HEK293 (cell line): ENCODE data around the gene NAT16.
"Not testable (repeated sequence)": the region's sequence is repeated elsewhere in the genome, so short reads cannot be mapped to it uniquely, and the experiment has no call there.

Source experiments
- CTCF ChIA-PET: fragments of 350-600 bp; formaldehyde crosslinking; extraction: SDS; loops from one replicate; lab custom pipeline; 2021; ENCODE audit warnings: antibody characterized with exemption; lab: Yijun Ruan, JAX
- POLR2A ChIA-PET: fragments of 300-600 bp; formaldehyde crosslinking; extraction: SDS; loops from one replicate; lab custom pipeline; 2020; ENCODE audit warnings: antibody characterized with exemption, inconsistent platforms; lab: Yijun Ruan, JAX
- H3K27ac ChIP-seq: fragments of 200-500 bp; sonication (Bioruptor generic); 2 replicates; pipeline ENCODE4 v1.5.1; 2014; ENCODE audit warnings: low read depth, low read length, control low read depth, inconsistent platforms; ENCODE audit errors: extremely low read depth
- H3K36me3 ChIP-seq, 2 experiments: fragments of 200-500 bp in 1 of 2; sonication (Bioruptor generic) in 1 of 2; 1 replicate in 1 of 2; 2 replicates in 1 of 2; pipeline ENCODE4 v1.5.1; 2014 to 2017; ENCODE audit warnings: inconsistent platforms in 2 of 2, low read length in 2 of 2; ENCODE audit not compliant: control insufficient read depth in 2 of 2, insufficient read depth in 1 of 2
- H3K4me1 ChIP-seq: fragments of 200-500 bp; sonication (Bioruptor generic); 2 replicates; pipeline ENCODE4 v1.5.1; 2014; ENCODE audit warnings: mild to moderate bottlenecking, low read length, inconsistent platforms; ENCODE audit not compliant: control insufficient read depth, insufficient read depth
- H3K4me3 ChIP-seq: 2 replicates; pipeline ENCODE4 v1.5.1; 2011; ENCODE audit warnings: low read depth, mild to moderate bottlenecking, control low read depth, low read length, moderate library complexity
- H3K9me3 ChIP-seq: fragments of 200-500 bp; sonication (Bioruptor generic); 2 replicates; pipeline ENCODE4 v1.5.1; 2014; ENCODE audit warnings: low read depth, low read length, inconsistent platforms; ENCODE audit not compliant: control insufficient read depth, insufficient read depth
- EGR2 ChIP-seq: fragments of 450-650 bp; formaldehyde crosslinking; IDR thresholded peaks from 2 replicates; pipeline ENCODE4 v1.5.1; 2016; ENCODE audit warnings: low read depth, missing biosample characterization, missing genetic modification characterization
- KLF10 ChIP-seq: fragments of 450-650 bp; IDR thresholded peaks from 2 replicates; pipeline ENCODE4 v1.5.1; 2018; ENCODE audit warnings: missing biosample characterization, mild to moderate bottlenecking, missing genetic modification characterization
- PRDM10 ChIP-seq: fragments of 450-650 bp; formaldehyde crosslinking; IDR thresholded peaks from 2 replicates; pipeline ENCODE4 v1.5.1; 2016; ENCODE audit warnings: missing biosample characterization, missing genetic modification characterization
- ZBTB20 ChIP-seq: fragments of 450-650 bp; formaldehyde crosslinking; IDR thresholded peaks from 2 replicates; pipeline ENCODE4 v1.5.1; 2016; ENCODE audit warnings: missing biosample characterization, missing genetic modification characterization
- ZBTB26 ChIP-seq: fragments of 450-650 bp; formaldehyde crosslinking; optimal IDR thresholded peaks from 2 replicates; pipeline ENCODE3; 2016; ENCODE audit warnings: missing biosample characterization, mild to moderate bottlenecking, missing genetic modification characterization
- ZFHX2 ChIP-seq: fragments of 450-650 bp; formaldehyde crosslinking; conservative IDR thresholded peaks from 2 replicates; pipeline ENCODE4 v1.5.1; 2016; ENCODE audit warnings: missing biosample characterization, missing genetic modification characterization
- ZIC2 ChIP-seq: fragments of 450-650 bp; formaldehyde crosslinking; IDR thresholded peaks from 2 replicates; pipeline ENCODE4 v1.5.1; 2016; ENCODE audit warnings: missing biosample characterization, missing genetic modification characterization
- ZNF19 ChIP-seq: fragments of 450-650 bp; formaldehyde crosslinking; IDR thresholded peaks from 2 replicates; pipeline ENCODE4; 2016; ENCODE audit warnings: missing biosample characterization, missing genetic modification characterization, low read depth
- ZNF239 ChIP-seq: fragments of 450-650 bp; formaldehyde crosslinking; IDR thresholded peaks from 2 replicates; pipeline ENCODE4 v1.5.1; 2016; ENCODE audit warnings: missing biosample characterization, missing genetic modification characterization
- ZNF544 ChIP-seq: fragments of 450-650 bp; formaldehyde crosslinking; IDR thresholded peaks from 2 replicates; pipeline ENCODE4 v1.5.0; 2017; ENCODE audit warnings: missing biosample characterization, missing genetic modification characterization
- ZNF600 ChIP-seq: fragments of 450-650 bp; formaldehyde crosslinking; IDR thresholded peaks from 2 replicates; pipeline ENCODE4 v1.5.1; 2016; ENCODE audit warnings: missing biosample characterization, missing genetic modification characterization
- ZNF629 ChIP-seq: fragments of 450-650 bp; formaldehyde crosslinking; IDR thresholded peaks from 2 replicates; pipeline ENCODE4 v1.5.1; 2017; ENCODE audit warnings: missing biosample characterization, missing genetic modification characterization
- ZNF677 ChIP-seq: fragments of 450-650 bp; IDR thresholded peaks from 2 replicates; pipeline ENCODE4 v1.5.0; 2018; ENCODE audit warnings: missing biosample characterization, mild to moderate bottlenecking, missing genetic modification characterization, moderate library complexity
- ZNF692 ChIP-seq: fragments of 450-650 bp; formaldehyde crosslinking; IDR thresholded peaks from 2 replicates; pipeline ENCODE4 v1.5.1; 2016; ENCODE audit warnings: missing biosample characterization, missing genetic modification characterization
- ZNF76 ChIP-seq: fragments of 450-650 bp; formaldehyde crosslinking; IDR thresholded peaks from 2 replicates; pipeline ENCODE4; 2016; ENCODE audit warnings: low read depth, missing biosample characterization, missing genetic modification characterization, borderline replicate concordance
- ZSCAN23 ChIP-seq: fragments of 450-650 bp; formaldehyde crosslinking; IDR thresholded peaks from 2 replicates; pipeline ENCODE4 v1.5.1; 2016; ENCODE audit warnings: missing biosample characterization, missing genetic modification characterization
- ZSCAN4 ChIP-seq: fragments of 450-650 bp; formaldehyde crosslinking; IDR thresholded peaks from 2 replicates; pipeline ENCODE4 v1.5.1; 2017; ENCODE audit warnings: missing biosample characterization, missing genetic modification characterization

The NAT16 gene

GRCh38 chr7:101133621-101134398, 46.3 kb downstream of the NAT16 start:
- Histone ChIP-seq H3K9me3 (no peaks in the 10 kb centered on the region), H3K4me3 (no peak overlapping the region), H3K4me1 (0 out of 2 replicates have a peak, but pooled peaks cover 2% of the 10 kb centered on the region), H3K27ac (no peak overlapping the region), H3K36me3 (no peaks in the 10 kb centered on the region)
- peak; percentile 86 for TF ChIP-seq ZFHX2 (tag by site-specific recombination)
- no peak for TF ChIP-seq ZNF19 (tag by site-specific recombination)
- peak; percentile 86 for TF ChIP-seq EGR2 (tag by site-specific recombination)
- ChIA-PET CTCF (interaction anchor here (0.8 to 3.0 kb wide), 3 partner anchors 10 to 37 kb away, joined by 3 to 19 read pairs (median 4); no protein-coding TSS in a partner anchor), POLR2A (interaction anchor here (0.5 kb wide), 1 partner anchor 174 kb away, joined by 3 read pairs; no protein-coding TSS in a partner anchor)

- H3K4me3 ChIP-seq, H3K9me3 ChIP-seq, H3K27ac ChIP-seq, H3K36me3 ChIP-seq, H3K4me1 ChIP-seq: not testable (repeated sequence)
- peak; percentile 49 for TF ChIP-seq PRDM10 (tag by site-specific recombination)
- 0 out of 2 replicates have a peak, but pooled peaks have one; percentile 12 for TF ChIP-seq ZSCAN4 (tag by site-specific recombination)
- POLR2A ChIA-PET, result interaction anchor here (0.6 kb wide), 1 partner anchor 32 kb away, joined by 6 read pairs; no protein-coding TSS in a partner anchor
- CTCF ChIA-PET, result interaction anchor here (0.8 to 3.0 kb wide), 3 partner anchors 11 to 36 kb away, joined by 3 to 19 read pairs (median 4); no protein-coding TSS in a partner anchor
Measured at GRCh38 chr7:101132626-101133600, 47.2 kb downstream of the NAT16 start.

- no peak overlapping the region for H3K4me3 ChIP-seq
Measured at GRCh38 chr7:101129603-101130117, 50.4 kb downstream of the NAT16 start.

More at GRCh38 chr7:101129603-101130117, 50.4 kb downstream of the NAT16 start:
- H3K36me3 ChIP-seq, result no peaks in the 10 kb centered on the region
- ChIA-PET CTCF (interaction anchor here (0.6 to 1.6 kb wide), 3 partner anchors 9 to 252 kb away, joined by 3 to 4 read pairs (median 3); no protein-coding TSS in a partner anchor), POLR2A (interaction anchor here (0.6 kb wide), 2 partner anchors 164 to 1160 kb away, joined by 3 to 5 read pairs; no protein-coding TSS in a partner anchor)
- TF ChIP-seq ZBTB26 (tag by site-specific recombination) (no peak), ZBTB20 (no peak), ZNF677 (tag by site-specific recombination) (no peak), ZNF692 (tag by site-specific recombination) (no peak), ZSCAN23 (no peak), ZNF239 (tag by site-specific recombination) (no peak), KLF10 (tag by site-specific recombination) (no peak), ZNF600 (tag by site-specific recombination) (no peak), ZNF76 (no peak), ZNF544 (tag by site-specific recombination) (no peak), ZIC2 (tag by site-specific recombination) (no peak), ZNF629 (tag by site-specific recombination) (no peak)
- H3K9me3 ChIP-seq, result no peaks in the 10 kb centered on the region
- no peak overlapping the region for H3K27ac ChIP-seq
- peaks cover 2% of the 10 kb centered on the region; the same call in 1 of the 2 replicates for H3K4me1 ChIP-seq
